Measurements from ENCODE around the gene MAP2K3. TPM values are rescaled to one million over a fixed set of nuclear protein-coding genes. Genes with fewer than 3 reads are reported as not detected.
A peak's percentile ranks its signal among the peaks of the same experiment; 100 is the strongest.

Gene MAP2K3
- polyA plus RNA-seq, 10 donors = 20.6 to 31.8 (median 24.0) TPM

DNA sequence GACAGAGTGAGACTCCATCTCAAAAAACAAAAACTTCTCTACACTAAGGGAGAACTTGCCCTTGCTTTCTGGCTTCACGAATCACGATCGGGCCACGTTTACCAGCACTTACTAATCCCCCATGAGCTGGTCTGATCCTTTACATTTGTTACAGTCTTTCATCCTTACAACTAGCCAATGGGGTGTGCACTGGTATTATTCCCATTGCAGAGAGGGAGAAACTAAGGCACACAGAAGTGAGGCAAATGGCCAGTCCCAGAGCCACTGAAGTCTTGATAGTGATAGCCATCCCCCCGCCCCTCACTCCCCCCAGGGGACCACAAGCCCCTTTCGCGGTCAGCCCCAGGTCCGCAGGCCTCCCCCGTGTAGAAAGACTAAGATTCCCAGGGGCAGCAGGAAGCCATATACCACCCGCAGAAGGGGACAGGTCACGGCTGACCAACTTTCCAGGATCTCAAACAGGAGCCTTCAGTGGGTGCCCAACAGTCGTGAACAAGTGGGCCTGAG lies 32.2 kb upstream of the MAP2K3 start:
- DNase-seq = no peak

GRCh38 chr17:21252796-21253645 lies 31.5 kb upstream of the MAP2K3 start, which contains the start of gene NATD1:
Gene NATD1, minus strand, starts transcription at chr17:21253410. Its CDS starts 146 bp downstream, at chr17:21253264.
- peak; percentile 80 to 94 (median 90) for DNase-seq

DNA sequence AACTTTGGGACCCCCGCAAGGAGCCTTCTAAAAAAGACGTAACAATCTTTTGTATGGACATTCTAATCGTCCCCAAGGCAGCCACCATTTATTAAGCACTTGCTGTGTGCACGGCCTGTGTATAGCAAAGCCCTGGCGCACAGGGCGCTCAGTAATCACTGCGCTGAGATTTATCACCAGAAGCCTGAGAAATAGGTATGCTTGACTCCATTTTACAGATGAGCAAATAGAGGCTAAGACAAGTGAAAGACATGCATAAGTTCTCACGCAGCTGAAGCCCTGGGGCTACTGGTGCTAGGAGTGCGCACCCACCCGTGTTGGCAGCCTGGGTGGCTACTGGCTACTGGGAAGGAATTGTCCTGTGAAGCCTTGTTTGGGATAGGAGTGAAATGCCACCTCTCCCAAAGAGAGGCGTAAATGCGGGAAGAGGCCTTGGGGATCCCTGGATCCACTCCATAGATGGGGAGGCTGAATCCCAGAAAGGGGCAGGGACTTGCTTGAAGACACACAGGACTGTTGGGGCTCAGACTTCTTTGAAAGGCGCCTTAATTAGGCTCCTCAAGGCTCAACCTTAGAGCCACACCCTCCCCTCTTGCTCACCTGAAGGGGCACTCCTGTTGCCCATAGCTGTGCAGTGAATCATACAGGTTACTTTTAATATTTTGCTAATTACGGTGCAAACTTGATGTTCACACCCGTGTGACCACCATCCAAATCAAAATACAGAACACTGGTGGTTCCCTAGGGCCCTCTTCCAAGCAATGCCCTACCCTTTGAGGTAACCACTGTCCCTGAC lies 30.7 kb upstream of the MAP2K3 start:
- DNase-seq = no peak

DNA sequence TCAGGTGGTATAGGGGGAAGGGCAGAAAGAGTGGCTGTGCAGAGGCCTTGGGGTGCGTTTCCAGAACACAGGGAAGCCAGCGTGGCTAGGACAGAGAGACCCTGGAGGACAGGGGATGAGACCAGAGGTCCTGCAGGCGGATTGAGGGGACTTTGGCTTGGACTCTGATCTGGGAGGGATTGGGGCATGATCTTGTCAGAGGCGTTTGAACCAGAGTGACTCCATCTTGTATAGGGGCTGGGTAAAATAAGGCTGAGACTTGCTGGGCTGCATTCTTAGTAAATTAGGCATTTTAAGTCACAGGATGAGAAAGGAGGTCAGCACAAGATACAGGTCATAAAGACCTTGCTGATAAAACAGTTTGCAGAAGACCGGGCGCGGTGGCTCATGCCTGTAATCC lies 25.9 kb upstream of the MAP2K3 start:
- no peak for DNase-seq

- DNase-seq = no peak
Observed at GRCh38 chr17:21262259-21262993, 22.1 kb upstream of the MAP2K3 start.

DNA sequence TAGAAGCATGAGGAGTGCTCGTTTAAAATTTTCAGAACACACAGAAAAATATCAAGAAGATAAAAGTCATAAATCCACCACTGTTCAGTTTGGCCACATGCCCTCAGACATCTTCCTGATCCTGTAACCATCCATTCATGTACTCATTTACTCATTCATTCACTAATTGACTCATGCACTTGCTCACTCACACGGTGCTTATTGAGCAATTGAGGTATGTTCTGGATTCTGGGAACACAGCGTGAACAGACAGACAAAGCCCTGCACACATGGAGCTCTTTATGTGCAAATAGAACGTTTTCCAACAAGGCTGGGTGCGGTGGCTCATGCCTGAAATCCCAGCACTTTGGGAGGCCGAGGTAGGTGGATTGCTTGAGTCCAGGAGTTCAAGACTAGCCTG lies 21.1 kb upstream of the MAP2K3 start:
- DNase-seq = no peak

GRCh38 chr17:21268596-21269188 lies 15.8 kb upstream of the MAP2K3 start:
- DNase-seq = no peak

DNA sequence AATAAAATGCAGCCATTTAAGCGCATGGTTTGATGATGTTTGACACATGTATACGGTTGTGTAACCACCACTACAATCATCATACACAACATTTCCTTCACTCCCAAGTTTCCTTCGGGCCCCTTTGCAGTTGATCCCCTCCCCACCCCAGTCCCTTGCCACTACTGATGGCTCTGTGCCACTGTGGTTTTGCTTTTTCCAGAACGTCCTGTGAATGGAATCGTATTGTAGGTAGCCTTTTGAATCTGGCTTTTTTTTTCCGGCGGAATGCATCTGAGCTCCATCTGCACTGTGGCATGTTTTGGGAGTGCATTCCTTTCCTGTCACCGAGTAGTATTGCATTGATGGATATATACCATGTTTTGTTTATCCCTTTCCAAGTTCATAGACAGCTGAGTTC lies 15.1 kb upstream of the MAP2K3 start:
- DNase-seq = peak in 1 of 3 donors; percentile 12

GRCh38 chr17:21271454-21272183 lies 12.9 kb upstream of the MAP2K3 start:
- no peak for DNase-seq

GRCh38 chr17:21272250-21272649 lies 12.3 kb upstream of the MAP2K3 start:
- DNase-seq = no peak

- no peak for DNase-seq
Observed at GRCh38 chr17:21272881-21273792, 11.4 kb upstream of the MAP2K3 start.

DNA sequence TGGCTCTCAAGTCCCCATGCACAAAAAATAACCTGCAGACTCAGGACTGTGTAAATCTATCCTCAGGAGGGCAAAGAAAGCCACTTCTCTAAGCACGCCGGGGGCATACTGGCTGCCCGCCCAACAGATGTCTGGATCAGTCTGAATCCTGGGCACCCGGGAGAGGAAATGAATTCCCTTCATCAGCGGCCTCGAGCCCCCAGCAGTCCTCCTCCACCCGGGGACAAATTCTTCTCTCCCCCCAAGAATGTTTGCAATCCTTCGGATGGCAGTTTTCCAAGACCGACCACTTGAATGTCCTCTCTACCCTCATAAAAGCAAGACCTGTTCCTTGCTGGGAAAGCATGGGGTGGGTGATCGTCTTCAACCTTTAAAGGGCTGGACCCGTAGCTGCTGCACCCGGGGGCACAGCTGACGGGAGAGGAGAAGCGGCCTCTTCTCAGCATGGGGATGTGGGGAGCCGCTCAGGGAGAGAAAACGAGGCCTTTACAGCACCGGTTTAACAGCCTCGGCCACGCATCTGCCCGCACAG lies 9.4 kb upstream of the MAP2K3 start:
- peak in 2 of 3 donors; percentile 55 to 62 for DNase-seq

- peak; percentile 87 to 95 (median 88) for DNase-seq
Observed at GRCh38 chr17:21275579-21276263, 8.8 kb upstream of the MAP2K3 start.

DNA sequence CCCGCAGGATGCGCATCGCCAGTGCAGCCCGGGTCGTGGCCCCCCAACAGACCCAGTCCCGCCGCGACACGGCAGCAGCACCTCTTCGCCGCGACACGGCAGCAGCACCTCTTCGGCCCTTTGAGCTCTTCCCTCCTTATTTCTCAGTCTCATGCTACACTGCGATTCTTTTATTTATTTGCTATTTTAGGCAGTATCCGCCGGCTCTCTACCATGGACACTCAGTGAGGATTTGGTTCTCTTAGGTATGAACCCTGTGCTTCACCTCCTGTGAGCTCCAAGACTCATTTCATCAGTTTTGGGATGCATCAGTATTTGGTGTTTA lies 8.3 kb upstream of the MAP2K3 start:
- no peak for DNase-seq

- DNase-seq = no peak
Observed at GRCh38 chr17:21277332-21277731, 7.2 kb upstream of the MAP2K3 start.

DNA sequence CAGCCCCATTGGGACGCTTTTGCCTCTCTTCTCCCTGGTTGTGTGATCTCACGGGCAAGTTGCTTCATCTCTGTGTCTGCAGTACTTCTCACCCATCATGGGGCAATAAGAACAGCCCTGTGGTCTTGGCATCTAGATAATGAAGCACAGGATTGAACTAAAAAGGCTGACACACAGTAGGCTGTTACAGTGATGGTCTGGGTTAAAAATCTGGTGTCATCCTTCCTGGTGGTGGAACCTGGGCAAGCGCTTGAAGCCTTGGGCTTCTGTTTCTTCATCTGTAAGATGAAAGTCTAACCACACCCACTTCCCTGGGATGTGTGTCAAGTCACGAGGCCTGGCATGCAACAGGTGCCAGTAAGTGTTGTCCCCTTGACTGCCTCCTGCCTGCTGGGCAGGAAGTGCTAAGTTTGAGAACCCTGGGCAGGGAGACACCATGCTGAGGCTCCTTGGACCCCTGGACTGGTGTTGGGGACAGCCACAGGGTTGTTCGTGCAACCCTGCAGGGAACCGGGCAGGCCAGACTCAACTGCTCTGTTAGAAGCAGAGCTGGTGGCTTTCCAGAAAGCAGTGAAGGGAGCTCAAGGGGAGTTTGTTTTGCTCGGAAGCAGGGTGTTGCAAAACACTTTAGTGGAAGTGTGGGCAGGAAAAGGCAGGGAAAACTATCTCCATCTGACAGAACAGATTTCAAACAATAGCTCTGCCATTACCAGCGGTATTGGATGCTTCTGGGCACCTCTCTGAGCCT lies 5.9 kb upstream of the MAP2K3 start:
- DNase-seq = no peak

GRCh38 chr17:21279198-21279535 lies 5.3 kb upstream of the MAP2K3 start:
- DNase-seq = no peak

GRCh38 chr17:21279582-21279981 lies 4.9 kb upstream of the MAP2K3 start:
- no peak for DNase-seq

All from muscle of back (tissue), 11 donors.